ENCODE results near the gene CLIP2.

DNA sequence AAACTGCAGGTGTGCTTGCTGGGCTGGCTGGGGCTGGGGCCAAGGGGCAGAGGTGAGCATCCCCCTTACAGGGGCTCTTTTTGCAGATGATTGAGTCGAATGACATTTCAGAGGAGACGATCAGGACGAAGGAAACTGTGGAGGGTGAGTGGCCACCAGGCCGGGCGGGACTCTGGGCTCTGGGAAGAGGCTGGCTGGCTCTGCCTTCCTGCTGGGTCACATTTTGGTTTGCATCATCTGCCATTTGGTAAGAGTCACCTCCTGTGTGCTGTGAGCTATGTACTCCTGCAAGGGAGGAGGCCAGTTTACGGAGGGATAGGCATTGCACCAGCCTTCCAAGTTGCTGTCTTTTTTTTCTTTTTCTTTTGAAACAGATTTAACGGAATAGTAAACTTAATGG, 91.5 kb downstream of the CLIP2 start:
- TF ChIP-seq POLR2A (IDR thresholded peaks at IDR 0.05) = no peak
- TF ChIP-seq, protein P1, sequence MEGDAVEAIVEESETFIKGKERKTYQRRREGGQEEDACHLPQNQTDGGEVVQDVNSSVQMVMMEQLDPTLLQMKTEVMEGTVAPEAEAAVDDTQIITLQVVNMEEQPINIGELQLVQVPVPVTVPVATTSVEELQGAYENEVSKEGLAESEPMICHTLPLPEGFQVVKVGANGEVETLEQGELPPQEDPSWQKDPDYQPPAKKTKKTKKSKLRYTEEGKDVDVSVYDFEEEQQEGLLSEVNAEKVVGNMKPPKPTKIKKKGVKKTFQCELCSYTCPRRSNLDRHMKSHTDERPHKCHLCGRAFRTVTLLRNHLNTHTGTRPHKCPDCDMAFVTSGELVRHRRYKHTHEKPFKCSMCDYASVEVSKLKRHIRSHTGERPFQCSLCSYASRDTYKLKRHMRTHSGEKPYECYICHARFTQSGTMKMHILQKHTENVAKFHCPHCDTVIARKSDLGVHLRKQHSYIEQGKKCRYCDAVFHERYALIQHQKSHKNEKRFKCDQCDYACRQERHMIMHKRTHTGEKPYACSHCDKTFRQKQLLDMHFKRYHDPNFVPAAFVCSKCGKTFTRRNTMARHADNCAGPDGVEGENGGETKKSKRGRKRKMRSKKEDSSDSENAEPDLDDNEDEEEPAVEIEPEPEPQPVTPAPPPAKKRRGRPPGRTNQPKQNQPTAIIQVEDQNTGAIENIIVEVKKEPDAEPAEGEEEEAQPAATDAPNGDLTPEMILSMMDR (IDR thresholded peaks at IDR 0.05) = no peak

Data from esophagus squamous epithelium (tissue), 4 donors.